ENCODE measurements around the gene IL20RB.

DNA sequence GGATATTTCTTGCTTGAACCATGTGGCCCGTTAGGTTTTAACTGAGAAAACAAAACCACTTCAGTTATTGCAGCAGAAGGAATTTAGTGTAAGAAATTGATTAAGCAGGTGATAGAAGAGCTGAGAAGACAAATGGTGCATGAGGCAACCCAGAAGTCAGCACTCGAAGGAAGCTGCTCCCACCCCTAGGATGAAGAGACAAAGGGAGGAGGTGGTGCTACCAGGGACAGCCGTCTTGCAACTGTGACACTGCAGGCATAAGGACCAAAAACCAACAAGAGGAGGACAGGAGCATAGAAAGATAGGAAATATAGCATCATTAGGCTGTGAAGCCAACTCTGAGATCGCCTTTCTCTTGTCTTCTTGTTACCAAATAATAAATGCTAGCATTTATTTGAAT, 89.0 kb downstream of the IL20RB start:
- TF ChIP-seq, protein P1, sequence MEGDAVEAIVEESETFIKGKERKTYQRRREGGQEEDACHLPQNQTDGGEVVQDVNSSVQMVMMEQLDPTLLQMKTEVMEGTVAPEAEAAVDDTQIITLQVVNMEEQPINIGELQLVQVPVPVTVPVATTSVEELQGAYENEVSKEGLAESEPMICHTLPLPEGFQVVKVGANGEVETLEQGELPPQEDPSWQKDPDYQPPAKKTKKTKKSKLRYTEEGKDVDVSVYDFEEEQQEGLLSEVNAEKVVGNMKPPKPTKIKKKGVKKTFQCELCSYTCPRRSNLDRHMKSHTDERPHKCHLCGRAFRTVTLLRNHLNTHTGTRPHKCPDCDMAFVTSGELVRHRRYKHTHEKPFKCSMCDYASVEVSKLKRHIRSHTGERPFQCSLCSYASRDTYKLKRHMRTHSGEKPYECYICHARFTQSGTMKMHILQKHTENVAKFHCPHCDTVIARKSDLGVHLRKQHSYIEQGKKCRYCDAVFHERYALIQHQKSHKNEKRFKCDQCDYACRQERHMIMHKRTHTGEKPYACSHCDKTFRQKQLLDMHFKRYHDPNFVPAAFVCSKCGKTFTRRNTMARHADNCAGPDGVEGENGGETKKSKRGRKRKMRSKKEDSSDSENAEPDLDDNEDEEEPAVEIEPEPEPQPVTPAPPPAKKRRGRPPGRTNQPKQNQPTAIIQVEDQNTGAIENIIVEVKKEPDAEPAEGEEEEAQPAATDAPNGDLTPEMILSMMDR (IDR thresholded peaks at IDR 0.05): no peak
- TF ChIP-seq POLR2A (IDR thresholded peaks at IDR 0.05; ENCODE audit: low read depth): no peak
- no peak for TF ChIP-seq POLR2AphosphoS5 (IDR thresholded peaks at IDR 0.05)
